Ovary (tissue), 3 donors: ENCODE data around the gene PMM2.

Experiments
- EP300 ChIP-seq: sonication (generic); formaldehyde crosslinking; IDR thresholded peaks from one replicate; pipeline ENCODE4 v1.6.1; 2017; ENCODE audit warnings: antibody characterized with exemption
- POLR2A ChIP-seq: fragments of 450-650 bp; IDR thresholded peaks from one replicate; pipeline ENCODE4 v1.6.1; 2017; ENCODE audit warnings: antibody characterized with exemption, mild to moderate bottlenecking, moderate library complexity
- TF ChIP-seq, protein P1 (sequence below), 3 donors: fragments of 450-650 bp in 2 of 3; fragments of 200-600 bp in 1 of 3; IDR thresholded peaks; one replicate each; pipeline versions ENCODE4 v1.5.1 to v1.8.0; 2016 to 2022; ENCODE audit warnings: antibody characterized with exemption in 3 of 3, mild to moderate bottlenecking in 1 of 3
- donor health status: DM: no; HTN: no; CAD: no.

DNA sequence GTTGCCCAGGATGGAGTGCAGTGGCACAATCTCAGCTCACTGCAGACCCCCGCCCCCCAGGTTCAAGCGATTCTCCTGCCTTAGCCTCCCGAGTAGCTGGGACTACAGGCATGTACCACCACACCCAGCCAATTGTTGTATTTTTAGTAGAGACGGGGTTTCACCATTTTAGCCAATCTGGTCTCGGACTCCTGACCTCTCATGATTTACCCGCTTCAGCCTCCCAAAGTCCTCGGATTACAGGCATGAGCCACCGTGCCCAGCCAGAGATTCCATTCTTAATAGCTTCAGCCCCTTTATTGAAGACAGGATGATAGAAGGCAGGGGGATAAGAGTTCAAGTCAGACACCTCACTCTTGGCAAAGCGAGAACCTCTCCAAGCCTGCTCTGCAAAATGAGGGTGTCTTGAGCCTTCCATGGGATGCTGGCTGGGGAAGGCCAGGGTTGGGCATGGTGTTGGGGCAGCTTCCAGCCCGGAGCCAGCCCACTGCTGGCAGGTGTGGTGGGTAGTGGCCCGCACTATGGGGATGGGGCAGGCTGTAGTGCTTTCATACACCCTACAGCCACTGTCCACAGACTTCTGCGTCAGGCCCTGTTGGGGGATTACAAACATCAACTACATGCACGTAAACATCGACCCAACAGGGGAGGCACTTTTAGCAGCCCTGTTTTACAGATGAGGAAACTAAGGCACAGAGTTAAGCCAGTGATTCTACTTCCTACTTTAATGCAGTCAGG, 67.7 kb downstream of the PMM2 start:
- TF ChIP-seq, protein P1, sequence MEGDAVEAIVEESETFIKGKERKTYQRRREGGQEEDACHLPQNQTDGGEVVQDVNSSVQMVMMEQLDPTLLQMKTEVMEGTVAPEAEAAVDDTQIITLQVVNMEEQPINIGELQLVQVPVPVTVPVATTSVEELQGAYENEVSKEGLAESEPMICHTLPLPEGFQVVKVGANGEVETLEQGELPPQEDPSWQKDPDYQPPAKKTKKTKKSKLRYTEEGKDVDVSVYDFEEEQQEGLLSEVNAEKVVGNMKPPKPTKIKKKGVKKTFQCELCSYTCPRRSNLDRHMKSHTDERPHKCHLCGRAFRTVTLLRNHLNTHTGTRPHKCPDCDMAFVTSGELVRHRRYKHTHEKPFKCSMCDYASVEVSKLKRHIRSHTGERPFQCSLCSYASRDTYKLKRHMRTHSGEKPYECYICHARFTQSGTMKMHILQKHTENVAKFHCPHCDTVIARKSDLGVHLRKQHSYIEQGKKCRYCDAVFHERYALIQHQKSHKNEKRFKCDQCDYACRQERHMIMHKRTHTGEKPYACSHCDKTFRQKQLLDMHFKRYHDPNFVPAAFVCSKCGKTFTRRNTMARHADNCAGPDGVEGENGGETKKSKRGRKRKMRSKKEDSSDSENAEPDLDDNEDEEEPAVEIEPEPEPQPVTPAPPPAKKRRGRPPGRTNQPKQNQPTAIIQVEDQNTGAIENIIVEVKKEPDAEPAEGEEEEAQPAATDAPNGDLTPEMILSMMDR (IDR thresholded peaks at IDR 0.05), result no peak
- TF ChIP-seq EP300, result no peak
- no peak for TF ChIP-seq POLR2A
